Esophagus muscularis mucosa (tissue), 3 donors: ENCODE measurements around the gene C19orf47.

Source experiments
- CTCF ChIP-seq, 3 experiments: fragments of 200-600 bp in 2 of 3; fragments of 450-650 bp in 1 of 3; sonication (generic) in 2 of 3; IDR thresholded peaks; one replicate each; pipeline ENCODE4 v1.5.1; 2017 to 2019; ENCODE audit warnings: antibody characterized with exemption in 3 of 3, mild to moderate bottlenecking in 2 of 3, moderate library complexity in 1 of 3
- POLR2A ChIP-seq: fragments of 450-650 bp; IDR thresholded peaks from one replicate; pipeline ENCODE4 v1.6.1; 2017; ENCODE audit warnings: antibody characterized with exemption, moderate library complexity, mild to moderate bottlenecking, low read depth

GRCh38 chr19:40283414-40284250, 64.6 kb downstream of the C19orf47 start:
- TF ChIP-seq CTCF (IDR thresholded peaks at IDR 0.05) (no peak), POLR2A (no peak)
